ENCODE results near the gene ETV6.

The ETV6 gene

GRCh38 chr12:11648514-11649412 is 711 bp upstream of the ETV6 start:
- DNase-seq = peak; percentile 89

- DNase-seq = peak; percentile 15
These were observed 1.1 kb downstream of the ETV6 start for GRCh38 chr12:11650286-11651281.

GRCh38 chr12:11651381-11651780 is 1.9 kb downstream of the ETV6 start:
- no peak for DNase-seq

DNA sequence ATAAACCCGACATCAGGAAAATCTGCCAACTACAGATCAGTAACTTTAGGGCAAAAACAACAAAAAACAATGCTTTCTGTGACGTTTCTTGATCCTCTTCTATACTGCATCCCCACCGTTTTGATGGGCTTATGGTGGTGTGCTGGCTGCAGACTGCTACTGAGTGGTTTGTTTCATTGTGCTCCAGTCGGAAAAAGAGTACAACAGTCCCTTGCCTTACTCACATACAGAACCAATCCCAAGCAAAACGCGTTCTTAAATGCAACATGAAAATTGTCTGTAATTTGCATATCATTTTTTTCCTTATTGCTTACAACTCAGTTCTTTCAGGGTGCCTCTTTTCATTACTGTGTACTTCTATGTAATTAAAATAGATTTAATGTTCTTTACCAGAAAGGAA is 2.3 kb downstream of the ETV6 start:
- DNase-seq = no peak

GRCh38 chr12:11652351-11653040 is 3.0 kb downstream of the ETV6 start:
- DNase-seq = no peak

DNA sequence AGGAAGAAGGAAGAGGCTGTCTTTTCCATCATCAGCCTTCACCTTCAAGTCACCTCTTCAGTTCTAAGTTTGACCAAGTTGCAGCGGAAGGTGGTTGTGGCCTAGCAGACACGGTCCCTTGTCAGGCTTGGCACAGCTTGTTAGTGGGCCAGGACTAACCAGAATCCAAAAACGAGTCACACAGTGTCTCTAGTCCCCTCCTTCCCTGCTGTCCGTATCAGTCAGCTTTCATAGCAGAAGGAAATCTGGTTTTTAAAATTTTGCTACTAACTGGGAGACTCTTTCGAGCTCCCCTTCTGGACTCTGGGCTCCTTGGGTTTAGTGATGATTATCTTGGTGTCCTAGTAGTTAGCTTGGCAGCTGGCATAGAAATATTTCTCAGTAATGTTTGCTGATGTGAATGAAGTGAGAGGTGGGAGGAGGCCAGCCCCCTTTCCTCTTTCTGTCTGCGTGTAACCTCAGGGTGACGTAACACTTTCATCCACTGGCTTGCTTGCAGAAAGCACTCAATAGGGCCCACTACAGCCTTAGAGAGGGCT is 3.8 kb downstream of the ETV6 start:
- DNase-seq = no peak

GRCh38 chr12:11654338-11654737 is 4.9 kb downstream of the ETV6 start:
- DNase-seq = no peak

- DNase-seq = no peak
These were observed 5.3 kb downstream of the ETV6 start for GRCh38 chr12:11654802-11655201.

- DNase-seq = no peak
These were observed 6.4 kb downstream of the ETV6 start for GRCh38 chr12:11655842-11656241.

DNA sequence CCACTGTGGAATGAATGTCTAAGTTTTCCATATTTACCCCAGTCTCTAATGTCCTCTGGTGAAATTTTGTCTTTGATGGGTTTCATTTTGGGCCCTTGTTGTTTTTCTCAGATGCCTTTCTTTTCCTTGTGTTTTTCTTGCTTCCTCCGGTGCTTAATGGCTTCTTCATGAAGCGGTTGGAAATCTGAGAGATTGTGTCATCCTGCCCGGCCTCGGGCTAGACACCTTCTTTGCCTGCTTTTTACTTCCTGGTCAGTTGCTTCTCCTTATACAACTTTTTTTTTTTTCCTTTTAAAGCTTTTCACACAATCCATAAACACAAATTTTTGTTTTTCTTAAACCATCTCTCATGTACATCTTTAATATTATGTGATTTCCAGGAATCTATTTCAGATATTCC is 7.1 kb downstream of the ETV6 start:
- DNase-seq = no peak

GRCh38 chr12:11657511-11657910 is 8.0 kb downstream of the ETV6 start:
- DNase-seq = no peak

DNA sequence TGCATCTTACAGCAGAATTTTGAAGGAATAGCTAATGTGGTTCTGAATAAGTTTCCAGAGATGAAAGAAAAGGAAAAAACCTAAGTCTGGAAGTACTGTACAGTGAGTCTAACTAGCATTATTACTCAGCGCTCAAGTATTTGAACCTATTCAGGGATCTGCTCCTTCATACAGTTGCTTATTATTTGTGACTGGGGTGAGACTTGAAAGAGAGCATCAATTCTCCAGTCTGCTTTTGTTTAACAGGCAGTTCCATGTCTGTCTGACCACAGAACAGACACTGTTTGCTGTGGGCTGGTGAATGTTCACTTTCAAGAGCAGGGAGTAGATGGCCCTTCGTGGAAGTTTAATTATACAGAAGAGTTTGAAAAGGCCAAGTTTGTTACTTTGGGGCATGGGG is 9.3 kb downstream of the ETV6 start:
- DNase-seq = no peak

DNA sequence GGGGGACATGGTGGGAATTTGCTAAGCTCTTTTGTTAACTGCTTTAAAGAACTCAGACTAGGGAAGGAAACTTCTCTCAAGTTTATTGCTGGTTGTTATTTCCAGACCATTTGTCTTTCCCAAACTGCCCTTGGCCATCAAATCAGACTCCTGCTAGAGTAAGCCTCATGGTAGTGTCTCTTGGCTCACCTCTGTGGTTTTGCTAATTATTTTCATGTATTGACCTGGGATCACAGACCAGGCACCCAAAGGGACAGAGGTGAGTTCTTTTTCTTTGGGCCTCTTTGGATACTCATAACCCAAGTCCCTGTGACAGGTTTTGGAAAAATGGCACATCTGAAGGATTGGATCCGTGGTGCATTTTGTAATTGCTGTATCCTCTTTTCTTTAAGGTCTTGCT is 11.2 kb downstream of the ETV6 start:
- no peak for DNase-seq

DNA sequence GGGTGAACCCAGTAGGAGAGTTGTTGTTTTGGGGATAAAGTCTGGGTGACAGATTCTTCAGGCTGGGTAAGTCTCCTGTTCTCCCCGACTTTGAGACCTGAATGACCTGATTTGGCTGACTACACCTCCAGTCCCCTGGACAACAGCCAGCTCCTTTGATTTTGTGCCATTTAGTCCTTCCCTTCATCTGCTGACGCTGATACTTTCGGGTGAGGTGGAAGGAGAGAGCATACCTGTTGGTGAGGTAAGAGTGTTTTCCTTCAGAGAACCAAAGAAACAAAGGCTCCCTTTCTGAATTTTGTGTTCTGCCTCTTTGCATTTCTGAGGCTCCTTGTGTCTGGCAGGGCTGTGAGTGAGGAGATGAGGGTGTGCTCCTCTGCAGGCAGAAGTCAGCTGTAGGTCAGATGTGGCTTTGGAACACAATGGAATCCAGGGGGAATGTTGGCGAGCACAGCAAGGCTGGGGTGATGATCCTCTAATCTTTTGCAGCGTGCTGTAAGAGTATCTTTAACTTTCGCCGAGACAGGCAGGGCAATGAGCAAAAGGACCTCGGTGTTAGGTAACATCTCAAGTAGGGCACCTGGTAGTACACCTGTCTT is 12.1 kb downstream of the ETV6 start:
- DNase-seq = no peak

- no peak for DNase-seq
These were observed 12.9 kb downstream of the ETV6 start for GRCh38 chr12:11662369-11662768.

GRCh38 chr12:11663130-11663529 is 13.7 kb downstream of the ETV6 start:
- no peak for DNase-seq

DNA sequence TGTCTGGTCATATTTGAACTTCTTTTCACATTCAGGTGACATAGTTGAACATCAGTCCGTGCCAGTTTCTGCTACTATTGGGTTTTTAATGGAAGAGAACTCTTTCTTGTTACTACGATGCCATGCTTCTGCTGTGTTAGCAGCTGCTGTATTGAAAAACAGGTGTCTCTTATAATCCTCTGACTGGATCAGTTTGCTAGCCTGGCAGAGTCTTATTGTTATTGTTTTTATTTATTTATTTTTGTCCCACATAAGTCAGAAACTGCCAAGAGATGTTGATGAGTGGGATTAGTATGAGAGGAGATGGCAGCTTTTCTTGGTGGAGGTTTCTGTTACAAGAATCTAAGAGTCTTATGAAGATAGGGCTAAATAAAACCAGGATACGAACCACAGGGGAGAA is 14.6 kb downstream of the ETV6 start:
- no peak for DNase-seq

DNA sequence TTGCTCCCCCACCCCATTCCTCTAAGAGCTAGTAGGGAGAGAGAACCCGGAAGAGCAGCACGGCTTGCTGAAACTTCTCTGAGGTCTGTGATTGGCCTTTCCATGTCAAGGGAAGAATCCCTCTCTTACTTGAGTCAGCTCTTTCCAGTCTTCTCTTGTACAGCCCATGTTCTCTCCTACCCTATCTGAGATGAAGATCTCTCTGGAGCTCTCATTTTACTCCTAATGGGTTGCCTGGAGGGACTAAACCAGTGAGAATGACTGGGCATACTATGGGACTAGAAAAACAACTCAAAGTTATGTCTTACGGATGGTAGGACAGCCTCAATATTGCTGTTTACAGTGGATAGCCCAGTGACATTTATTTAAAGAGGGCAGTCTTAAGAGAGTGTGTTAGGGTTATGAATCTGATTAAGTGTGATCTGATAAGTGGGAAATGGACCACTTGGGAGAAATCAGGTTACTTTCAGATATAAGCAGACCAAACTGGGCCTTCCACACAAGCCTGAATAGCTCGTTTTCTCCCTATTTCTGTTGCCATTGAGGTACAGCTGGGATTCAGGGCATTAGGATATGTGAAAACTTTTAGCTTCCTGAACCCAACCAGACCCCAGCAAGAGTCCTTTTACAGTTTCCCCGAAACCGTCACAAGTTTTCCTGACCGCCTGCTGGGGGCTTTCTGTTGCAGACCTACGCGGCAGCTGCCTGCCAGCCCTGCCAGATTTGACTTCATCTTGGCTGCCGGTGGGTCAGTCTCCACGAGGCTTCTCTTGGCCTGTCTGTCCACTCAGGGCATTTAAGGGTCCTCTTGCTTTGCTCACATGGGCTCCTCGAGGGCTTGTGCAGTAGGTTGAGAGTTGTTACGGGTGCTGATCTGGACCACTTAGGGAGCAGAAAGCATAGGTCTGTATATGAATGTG is 16.9 kb downstream of the ETV6 start:
- DNase-seq = no peak

- DNase-seq = no peak
These were observed 17.7 kb downstream of the ETV6 start for GRCh38 chr12:11667171-11667570.

- no peak for DNase-seq
These were observed 19.1 kb downstream of the ETV6 start for GRCh38 chr12:11668611-11669010.

DNA sequence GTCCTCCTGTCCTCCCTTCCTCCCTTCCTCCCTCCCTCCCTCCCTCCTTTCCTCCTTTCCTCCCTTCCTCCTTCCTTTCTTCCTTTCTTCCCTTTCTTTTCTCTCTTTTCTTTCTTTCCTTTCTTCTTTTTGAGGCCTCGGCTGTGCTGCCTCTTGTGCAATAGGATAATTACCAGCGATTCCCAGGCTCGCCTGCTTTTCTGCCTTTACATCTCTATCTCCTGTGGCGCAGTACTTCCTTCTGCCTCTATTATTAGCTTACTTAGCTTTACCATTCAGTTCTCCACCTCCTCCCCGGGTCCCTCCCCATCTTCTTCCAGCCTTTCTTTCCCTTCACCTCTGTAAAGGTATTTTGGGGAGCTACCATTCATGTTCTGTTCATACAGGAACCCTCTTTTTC is 19.9 kb downstream of the ETV6 start:
- DNase-seq = no peak

Data from DMS153 (cell line).